DOHH2 (cell line): ENCODE data around the gene PSEN2.
A peak's percentile ranks its signal among the peaks of the same experiment; 100 is the strongest.

ENCODE experiments used
- H3F3A ChIP-seq: fragments of 200-600 bp; sonication (generic), shearing (Covaris generic); 2 replicates; pipeline ENCODE4 v1.6.0; 2016; ENCODE audit warnings: antibody characterized with exemption, mild to moderate bottlenecking; ENCODE audit not compliant: control insufficient read depth, insufficient read depth
- H3K27ac ChIP-seq: fragments of 200-600 bp; sonication (generic); 2 replicates; pipeline ENCODE4 v1.5.1; 2014; ENCODE audit warnings: low read depth, mild to moderate bottlenecking, low read length, moderate library complexity
- H3K27me3 ChIP-seq: fragments of 200-600 bp; sonication (generic); 2 replicates; pipeline ENCODE4 v1.6.1; 2014; ENCODE audit warnings: mild to moderate bottlenecking, low read length, mixed read lengths; ENCODE audit not compliant: control insufficient read depth
- H3K36me3 ChIP-seq: fragments of 200-600 bp; sonication (generic); 2 replicates; pipeline ENCODE4 v1.6.1; 2014; ENCODE audit warnings: mild to moderate bottlenecking, low read length, moderate library complexity, mixed read lengths; ENCODE audit not compliant: control insufficient read depth
- H3K4me1 ChIP-seq: fragments of 200-600 bp; sonication (generic); 2 replicates; pipeline ENCODE4 v1.6.1; 2014; ENCODE audit warnings: mild to moderate bottlenecking, low read length, mixed read lengths; ENCODE audit not compliant: control insufficient read depth
- H3K4me2 ChIP-seq: fragments of 200-600 bp; sonication (generic); 2 replicates; pipeline ENCODE4 v1.6.0; 2014; ENCODE audit warnings: mild to moderate bottlenecking, low read length, moderate library complexity
- H3K4me3 ChIP-seq: fragments of 200-600 bp; sonication (generic); 2 replicates; pipeline ENCODE4 v1.5.1; 2014; ENCODE audit warnings: mild to moderate bottlenecking, low read length, mixed read lengths
- H3K79me2 ChIP-seq: fragments of 200-600 bp; sonication (generic); 2 replicates; pipeline ENCODE4 v1.6.1; 2014; ENCODE audit warnings: mild to moderate bottlenecking, low read length, mixed read lengths; ENCODE audit not compliant: control insufficient read depth
- H3K9me2 ChIP-seq: fragments of 200-600 bp; sonication (generic); replicated peaks from 2 replicates; pipeline ENCODE4 v1.6.1; 2014; ENCODE audit warnings: mild to moderate bottlenecking, low read length, mixed read lengths; ENCODE audit not compliant: control insufficient read depth
- H3K9me3 ChIP-seq: fragments of 200-600 bp; sonication (generic); 2 replicates; pipeline ENCODE4 v1.6.1; 2014; ENCODE audit warnings: antibody characterized with exemption, low read length, mixed read lengths; ENCODE audit not compliant: control insufficient read depth, insufficient read depth
- H4K20me1 ChIP-seq: fragments of 200-600 bp; sonication (generic); 2 replicates; pipeline ENCODE4 v1.6.0; 2014; ENCODE audit warnings: low read depth, mild to moderate bottlenecking, antibody characterized with exemption, low read length, moderate library complexity; ENCODE audit not compliant: control insufficient read depth, insufficient read depth
- CTCF ChIP-seq: fragments of 200-600 bp; sonication (generic); IDR thresholded peaks from one replicate; pipeline ENCODE4 v1.5.1; 2014; ENCODE audit warnings: antibody characterized with exemption, mild to moderate bottlenecking, low read depth, low read length; ENCODE audit not compliant: poor library complexity, severe bottlenecking
- EZH2phosphoT487 ChIP-seq: fragments of 200-600 bp; sonication (generic); IDR thresholded peaks from 2 replicates; pipeline ENCODE4 v1.6.1; 2017; ENCODE audit warnings: borderline replicate concordance, mild to moderate bottlenecking, antibody characterized with exemption, low read length, moderate library complexity, mixed read lengths

PSEN2 gene

GRCh38 chr1:226940029-226940805 is 69.8 kb downstream of the PSEN2 start, which contains the start of gene COQ8A:
Gene COQ8A (plus strand): TSS chr1:226940294. CDS start chr1:226961386, 21,092 bp downstream.
- no peaks in the 10 kb centered on the region for H4K20me1 ChIP-seq
- H3K4me3 ChIP-seq, result peak within 1 kb of the TSS; percentile 82
- peaks cover 41% of the 10 kb centered on the region for H3K79me2 ChIP-seq
- H3K9me2 ChIP-seq, result no peaks in the 10 kb centered on the region
- TF ChIP-seq CTCF (no peak), EZH2phosphoT487 (no peak)
- no peaks in the 10 kb centered on the region for H3K27me3 ChIP-seq
- no peaks in the 10 kb centered on the region for H3F3A ChIP-seq
- peaks cover 38% of the 10 kb centered on the region for H3K4me1 ChIP-seq
- no peaks in the 10 kb centered on the region for H3K36me3 ChIP-seq
- H3K4me2 ChIP-seq, result peak within 1 kb of the TSS; percentile 91
- peak within 1 kb of the TSS; percentile 90 for H3K27ac ChIP-seq
- peaks cover 4% of the 10 kb centered on the region for H3K9me3 ChIP-seq

GRCh38 chr1:226940806-226941067 is 70.3 kb downstream of the PSEN2 start:
- Histone ChIP-seq H3K36me3 (no peaks in the 10 kb centered on the region), H3K27me3 (no peaks in the 10 kb centered on the region), H3K9me3 (0 out of 2 replicates have a peak, but pooled peaks cover under 1% of the 10 kb centered on the region), H3K9me2 (no peaks in the 10 kb centered on the region), H4K20me1 (no peaks in the 10 kb centered on the region), H3K27ac (no peak overlapping the region), H3K4me1 (peaks cover 38% of the 10 kb centered on the region), H3F3A (no peaks in the 10 kb centered on the region), H3K4me3 (peak overlapping the region; percentile 82), H3K4me2 (peak overlapping the region; percentile 91), H3K79me2 (peaks cover 46% of the 10 kb centered on the region)
- TF ChIP-seq CTCF (no peak), EZH2phosphoT487 (no peak)

- H3K79me2 ChIP-seq, result peaks cover 58% of the 10 kb centered on the region
- no peaks in the 10 kb centered on the region for H3F3A ChIP-seq
- no peak for TF ChIP-seq CTCF
- TF ChIP-seq EZH2phosphoT487, result no peak
- no peak overlapping the region for H3K27ac ChIP-seq
- no peaks in the 10 kb centered on the region for H3K36me3 ChIP-seq
- no peaks in the 10 kb centered on the region for H3K9me3 ChIP-seq
- no peaks in the 10 kb centered on the region for H3K27me3 ChIP-seq
- no peak overlapping the region for H3K4me2 ChIP-seq
- no peaks in the 10 kb centered on the region for H4K20me1 ChIP-seq
- no peaks in the 10 kb centered on the region for H3K9me2 ChIP-seq
- H3K4me1 ChIP-seq, result peaks cover 38% of the 10 kb centered on the region
- no peak overlapping the region for H3K4me3 ChIP-seq
Measured at GRCh38 chr1:226942392-226942791, 72.0 kb downstream of the PSEN2 start.
